Tibial nerve (tissue), 4 donors: ENCODE results near the gene ING4.

Experiments used
- CTCF ChIP-seq, 5 experiments: fragments of 200-600 bp in 3 of 5; fragments of 450-650 bp in 2 of 5; sonication (generic) in 3 of 5; IDR thresholded peaks; one replicate each; pipeline ENCODE4 v1.5.1; 2016 to 2019; ENCODE audit warnings: antibody characterized with exemption in 5 of 5, mild to moderate bottlenecking in 3 of 5, moderate library complexity in 2 of 5
- EP300 ChIP-seq, 2 donors: sonication (generic); formaldehyde crosslinking; IDR thresholded peaks; one replicate each; pipeline ENCODE4 v1.6.1; 2017; ENCODE audit warnings: antibody characterized with exemption in 2 of 2, mild to moderate bottlenecking in 1 of 2

- no peak for TF ChIP-seq CTCF (IDR thresholded peaks at IDR 0.05)
- no peak for TF ChIP-seq EP300 (IDR thresholded peaks at IDR 0.05)
Measured at GRCh38 chr12:6699989-6700645, 37.2 kb upstream of the ING4 start.
